RPMI7951 (cell line): ENCODE data around the gene BCAS1. TPM values are rescaled to one million over a fixed set of nuclear protein-coding genes. Genes with fewer than 3 reads are reported as not detected.
"Not testable (repeated sequence)": the region's sequence is repeated elsewhere in the genome, so short reads cannot be mapped to it uniquely, and the experiment has no call there.

Source experiments
- DNase-seq: peaks from one replicate; pipeline ENCODE4 v3.0.0-alpha.2; 2012; ENCODE audit warnings: low read depth
- total RNA-seq: library from RNA; depleted of rRNA; stranded (reverse); fragments of >200 nt; shearing (Covaris generic); gene quantifications from 2 replicates; pipeline ENCODE4 v1.2.3, GENCODE V29; 2014

BCAS1 gene
- total RNA-seq, 1 experiment from 2014 or later = not detected

GRCh38 chr20:53943522-53944291 lies 126.7 kb downstream of the BCAS1 start:
- peak; percentile 59 for DNase-seq

- DNase-seq = no peak
Observed at GRCh38 chr20:53942973-53943372, 127.4 kb downstream of the BCAS1 start.

- no peak for DNase-seq
Observed at GRCh38 chr20:53942472-53942816, 128.0 kb downstream of the BCAS1 start.

- DNase-seq = no peak
Observed at GRCh38 chr20:53941680-53942471, 128.5 kb downstream of the BCAS1 start.

- peak; percentile 99 for DNase-seq
Observed at GRCh38 chr20:53940907-53941545, 129.4 kb downstream of the BCAS1 start.

- no peak for DNase-seq
Observed at GRCh38 chr20:53940360-53940702, 130.1 kb downstream of the BCAS1 start.

GRCh38 chr20:53939572-53940359 lies 130.6 kb downstream of the BCAS1 start:
- DNase-seq = peak; percentile 97

- DNase-seq = no peak
Observed at GRCh38 chr20:53939190-53939571, 131.2 kb downstream of the BCAS1 start.

GRCh38 chr20:53938739-53939138 lies 131.7 kb downstream of the BCAS1 start:
- DNase-seq = no peak

- no peak for DNase-seq
Observed at GRCh38 chr20:53937929-53938367, 132.4 kb downstream of the BCAS1 start.

GRCh38 chr20:53937339-53937741 lies 133.1 kb downstream of the BCAS1 start:
- DNase-seq = no peak

- DNase-seq = no peak
Observed at GRCh38 chr20:53935344-53936084, 134.9 kb downstream of the BCAS1 start.

- DNase-seq = peak; percentile 97
Observed at GRCh38 chr20:53934421-53935343, 135.7 kb downstream of the BCAS1 start.

- DNase-seq = no peak
Observed at GRCh38 chr20:53933232-53933846, 137.1 kb downstream of the BCAS1 start.

- DNase-seq = not testable (repeated sequence)
Observed at GRCh38 chr20:53932655-53933192, 137.7 kb downstream of the BCAS1 start.

GRCh38 chr20:53931597-53931996 lies 138.8 kb downstream of the BCAS1 start:
- DNase-seq = no peak

GRCh38 chr20:53930651-53931504 lies 139.5 kb downstream of the BCAS1 start:
- DNase-seq = peak; percentile 62

- no peak for DNase-seq
Observed at GRCh38 chr20:53929974-53930650, 140.3 kb downstream of the BCAS1 start.
